SK-MEL-5 (cell line): ENCODE measurements around the gene ZNF107. TPM values are rescaled to one million over a fixed set of nuclear protein-coding genes. Genes with fewer than 3 reads are reported as not detected.
"Not testable (repeated sequence)": the region's sequence is repeated elsewhere in the genome, so short reads cannot be mapped to it uniquely, and the experiment has no call there.

Experiments
- DNase-seq: peaks from one replicate; pipeline ENCODE4 v3.0.0-alpha.2; 2016; ENCODE audit warnings: low read depth, low spot score
- in situ Hi-C: cut with HindIII; loops from 2 replicates; pipeline ENCODE4 v1.10.0; 2016; ENCODE audit warnings: low sequenced_read_pairs, high pct_unique_total_duplicates, low pct_unique_long_range_greater_than_20kb
- total RNA-seq: library from RNA; depleted of rRNA; stranded (reverse); fragments of >200 nt; shearing (Covaris generic); gene quantifications from 2 replicates; pipeline ENCODE4 v1.2.3, GENCODE V29; 2014

The ZNF107 gene
- total RNA-seq, 1 experiment from 2014 or later, result 4.0 TPM

DNA sequence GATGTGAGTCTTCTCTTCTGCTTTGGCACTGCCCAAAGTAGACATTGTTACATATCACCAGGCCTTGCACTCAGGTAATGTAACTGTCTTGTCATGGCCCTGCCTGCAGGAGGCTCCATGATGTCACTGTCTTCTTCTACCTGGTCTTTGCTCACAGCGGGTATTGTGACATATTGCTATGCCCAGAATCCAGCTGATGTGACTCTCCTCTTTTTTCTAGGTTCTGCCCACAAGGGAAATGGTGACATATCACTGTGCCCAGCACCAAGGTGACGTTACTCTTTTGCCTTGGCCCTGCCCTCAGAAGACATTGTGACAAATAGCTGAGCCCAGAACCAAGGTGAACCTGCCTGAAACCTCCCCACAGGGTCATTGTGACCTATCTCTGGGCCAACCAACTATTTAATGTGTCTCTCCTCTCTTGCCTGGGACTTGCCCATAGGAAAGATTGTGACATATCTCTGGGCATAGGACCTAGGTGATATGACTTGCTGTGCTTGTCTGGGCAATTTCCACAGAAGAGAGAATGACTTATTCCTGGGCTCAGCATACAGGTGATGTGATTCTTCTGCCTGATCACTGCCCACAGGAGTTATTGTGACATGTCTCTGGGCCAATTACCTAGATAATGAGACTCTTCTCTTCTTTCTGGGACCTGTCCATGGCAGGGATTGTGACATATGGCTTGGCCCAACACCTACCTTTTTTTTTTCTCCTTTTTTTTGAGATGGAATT is 26.5 kb upstream of the ZNF107 start:
- DNase-seq, result no peak
- in situ Hi-C loops, result no loop called here

DNA sequence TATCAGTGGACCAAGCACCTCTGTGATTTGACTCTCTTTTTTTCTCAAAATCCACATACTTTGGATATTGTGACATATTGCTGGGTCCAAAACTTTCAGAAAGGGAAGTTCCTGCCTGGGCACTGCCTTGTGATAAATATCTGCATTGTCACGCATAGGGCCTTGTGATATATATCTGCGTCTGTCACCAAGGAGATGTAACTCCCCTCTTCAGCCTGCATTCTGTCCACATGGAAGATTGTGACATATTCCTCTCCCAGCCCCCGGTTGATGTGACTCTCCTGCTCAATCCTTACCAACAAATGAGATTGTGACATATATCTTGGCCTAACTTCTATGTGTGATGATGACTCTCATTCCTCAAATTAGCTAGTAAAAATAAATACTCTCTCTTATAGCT is 25.4 kb upstream of the ZNF107 start:
- in situ Hi-C loops, result no loop called here

DNA sequence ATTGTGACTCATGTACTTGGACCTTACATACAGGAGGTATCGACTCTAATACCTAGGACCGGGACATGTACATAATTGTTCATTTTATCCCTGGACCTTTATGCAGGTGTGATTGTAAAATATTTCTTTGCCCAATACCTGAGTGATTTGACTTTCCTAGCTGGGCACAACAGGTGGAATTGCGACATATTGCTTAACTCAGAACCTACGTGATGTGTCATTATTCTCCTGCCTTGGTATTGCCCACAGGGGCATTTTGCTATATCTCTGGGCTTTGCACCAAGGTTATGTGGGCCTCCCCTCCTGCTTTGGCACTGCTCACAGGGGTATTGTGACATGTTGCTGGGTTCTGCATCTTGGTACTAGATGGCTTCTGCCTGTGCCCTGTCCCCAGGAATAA is 23.9 kb upstream of the ZNF107 start:
- in situ Hi-C loops, result no loop called here
- DNase-seq, result no peak

More for the DNA sequence above, 25.4 kb upstream of the ZNF107 start:
- DNase-seq, result no peak

DNA sequence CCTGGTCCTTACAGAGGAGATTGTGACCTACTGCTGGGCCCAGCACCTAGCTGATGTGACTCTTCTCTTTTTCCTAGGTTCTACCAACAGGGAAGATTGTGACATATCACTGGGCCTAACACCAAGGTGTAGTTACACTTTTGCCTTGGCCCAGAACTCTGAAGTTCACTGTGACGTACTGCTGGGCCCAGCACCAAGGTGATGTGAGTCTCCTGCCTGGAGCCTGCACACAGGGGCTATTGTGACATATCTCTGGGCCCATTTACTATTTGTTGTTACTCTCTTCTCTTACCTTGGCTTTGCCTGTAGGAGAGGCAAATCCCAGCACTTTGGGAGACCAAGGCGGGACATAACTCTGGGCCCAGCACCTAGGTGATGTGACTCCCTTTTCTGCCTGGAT is 23.1 kb upstream of the ZNF107 start:
- no peak for DNase-seq
- in situ Hi-C loops, result no loop called here

DNA sequence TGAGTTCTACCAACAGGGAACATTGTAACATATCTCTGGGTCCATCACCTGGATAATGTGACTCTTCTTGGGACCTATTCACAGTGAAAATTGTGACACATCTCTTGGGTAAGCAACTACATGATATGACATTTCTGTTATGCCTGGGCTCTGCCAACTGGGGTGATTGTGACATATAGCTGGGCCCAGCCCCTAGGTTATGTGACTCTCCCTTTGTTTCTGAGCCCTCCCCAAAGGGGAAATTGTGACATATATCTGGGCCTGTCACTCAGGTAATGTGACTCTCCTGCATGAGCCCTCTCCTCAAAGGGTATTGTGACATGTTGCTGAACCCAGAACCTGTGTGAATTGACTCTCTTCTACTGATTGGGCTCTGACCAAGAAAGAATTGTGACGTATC is 22.4 kb upstream of the ZNF107 start:
- in situ Hi-C loops, result no loop called here
- DNase-seq, result no peak

DNA sequence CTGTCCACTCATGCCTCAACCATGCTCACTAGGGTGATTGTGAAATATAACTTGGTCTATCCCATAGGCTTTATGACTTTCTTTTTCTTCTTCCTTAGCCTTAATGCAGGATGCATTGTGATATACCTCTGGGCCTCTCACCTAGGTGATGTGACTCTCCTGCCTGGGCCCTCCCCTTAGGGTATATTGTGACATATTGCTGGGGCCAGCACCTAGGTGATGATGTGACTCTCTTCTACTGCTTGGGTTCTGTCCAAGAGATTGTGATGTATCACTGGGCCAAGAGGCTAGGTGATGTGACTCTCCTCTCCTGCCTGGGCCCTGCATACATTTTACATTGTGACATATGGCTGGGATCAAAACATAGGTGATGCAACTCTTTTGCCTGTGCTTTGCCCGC is 14.7 kb upstream of the ZNF107 start:
- in situ Hi-C loops, result no loop called here
- DNase-seq, result no peak

DNA sequence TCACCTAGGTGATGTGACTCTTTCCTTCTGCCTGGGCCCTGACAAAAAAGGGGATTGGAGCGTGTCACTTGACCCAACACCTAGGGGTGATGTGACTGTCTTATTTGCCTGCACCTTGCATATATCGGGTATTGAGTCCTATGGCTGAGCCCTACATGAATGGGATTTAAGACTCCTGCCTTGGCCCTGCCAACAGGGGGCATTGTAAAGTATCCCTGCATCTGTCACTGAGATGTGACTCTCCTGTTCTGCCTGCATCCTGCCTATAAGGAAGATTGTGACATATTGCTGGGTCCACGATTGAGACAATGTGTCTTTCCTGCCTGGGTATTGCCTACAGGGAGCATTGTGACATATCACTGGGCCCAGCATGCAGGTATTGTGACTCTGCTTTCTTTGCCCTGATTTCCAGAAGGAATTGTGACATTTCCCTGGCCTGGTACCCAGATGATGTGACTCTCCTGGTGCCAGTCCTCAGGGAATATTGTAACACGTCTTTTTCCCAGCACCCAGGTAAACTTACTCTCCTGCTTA is 14.2 kb upstream of the ZNF107 start:
- in situ Hi-C loops, result no loop called here
- no peak for DNase-seq

DNA sequence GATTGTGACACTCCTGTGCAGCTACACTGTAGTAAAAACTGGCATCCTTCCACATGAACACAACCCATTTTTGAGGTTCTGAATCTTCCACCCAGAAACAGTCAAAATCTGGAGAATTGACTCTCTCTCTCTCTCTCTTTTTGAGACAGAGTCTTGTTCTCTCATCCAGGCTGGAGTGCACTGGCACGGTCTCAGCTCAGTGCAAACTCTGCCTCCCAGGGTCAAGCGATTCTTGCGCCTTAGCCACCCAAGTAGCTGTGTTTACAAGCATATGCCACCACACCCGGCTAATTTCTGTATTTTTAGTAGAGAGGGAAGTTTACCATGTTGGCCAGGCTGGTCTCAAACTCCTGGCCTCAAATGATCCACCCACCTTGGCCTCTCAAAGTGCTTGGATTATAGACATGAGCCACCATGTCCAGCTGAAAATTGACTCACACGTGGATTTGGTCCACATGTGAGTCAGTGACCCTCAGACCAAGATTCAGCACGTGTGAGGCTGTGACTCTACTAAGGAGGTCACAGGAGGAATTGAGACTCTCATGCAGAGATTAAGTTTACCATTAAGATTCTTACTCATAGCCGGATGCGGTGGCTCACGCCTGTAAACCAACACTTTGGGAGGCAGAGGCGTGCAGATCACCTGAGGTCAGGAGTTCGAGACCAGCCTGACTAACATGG is 12.1 kb upstream of the ZNF107 start:
- DNase-seq, result no peak
- in situ Hi-C loops, result no loop called here

DNA sequence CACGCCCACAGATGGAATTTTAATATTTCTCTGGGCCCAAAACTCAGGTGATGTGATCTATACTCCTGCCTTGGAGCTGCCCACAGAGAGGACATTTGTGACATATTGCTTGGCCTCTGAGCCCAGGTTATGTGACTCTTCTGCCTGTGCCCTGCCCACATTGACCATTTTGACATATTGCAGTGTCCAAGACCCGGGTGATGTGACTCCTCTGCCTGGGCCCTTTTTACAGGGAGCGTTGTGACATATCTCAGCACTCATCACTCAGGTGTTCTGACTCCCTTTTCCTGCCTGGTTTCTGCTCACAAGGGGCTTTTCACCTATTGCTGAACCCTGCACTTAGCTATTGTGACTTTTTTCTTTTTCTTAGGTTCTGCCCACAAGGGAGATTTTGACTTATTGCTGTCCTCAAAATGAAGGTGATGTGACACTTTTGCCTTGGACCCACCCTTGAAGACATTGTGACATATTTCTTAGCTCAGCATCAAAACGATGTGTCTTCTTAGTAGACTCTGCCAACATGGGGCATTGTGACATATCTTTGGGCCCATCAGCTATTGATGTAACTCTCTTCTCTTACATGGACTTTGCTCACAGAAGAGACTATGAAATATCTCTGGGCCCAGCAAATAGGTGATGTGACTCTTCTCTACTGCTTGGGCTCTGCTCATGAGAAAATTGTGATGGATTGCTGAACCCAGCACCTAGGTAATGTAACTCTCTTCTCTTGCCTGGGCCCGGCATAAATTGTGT is 11.0 kb upstream of the ZNF107 start:
- DNase-seq, result no peak
- in situ Hi-C loops, result no loop called here

DNA sequence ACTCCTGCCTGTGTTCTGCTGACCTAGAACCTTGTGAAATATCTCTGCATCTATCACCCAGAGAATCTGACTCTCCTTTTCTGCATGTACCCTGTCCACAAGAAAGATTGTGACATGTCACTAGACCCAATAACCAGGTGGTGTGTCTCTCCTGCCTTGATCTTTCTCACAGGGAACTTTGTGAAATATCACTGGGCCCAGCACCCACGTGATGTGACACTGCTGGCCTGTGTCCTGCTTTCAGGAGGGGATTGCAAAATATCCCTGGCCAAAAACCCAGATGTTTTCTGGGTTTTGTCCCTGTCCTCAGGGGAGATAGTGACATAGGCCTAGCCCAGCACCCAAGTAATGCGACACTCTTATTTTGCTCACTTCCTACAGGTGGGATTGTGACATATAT is 10.1 kb upstream of the ZNF107 start:
- no peak for DNase-seq
- in situ Hi-C loops, result no loop called here

DNA sequence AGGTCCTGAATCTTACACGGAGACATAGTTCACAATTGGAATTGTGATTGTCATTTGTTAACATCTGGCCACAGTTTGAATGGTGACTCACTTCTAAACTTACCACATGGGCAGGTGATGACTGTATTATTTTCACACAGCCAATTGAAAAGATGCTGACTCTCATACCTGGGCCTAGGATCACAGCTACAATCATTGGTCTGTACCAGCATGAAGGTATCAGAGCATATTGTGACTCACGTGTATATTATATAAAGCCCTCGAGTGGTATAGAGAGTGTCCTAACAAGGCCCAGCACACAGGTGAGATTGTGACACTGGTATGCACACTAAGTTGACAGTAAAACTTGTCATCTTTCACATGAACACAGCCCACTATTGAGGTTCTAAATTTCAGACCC is 9.4 kb upstream of the ZNF107 start:
- no peak for DNase-seq
- in situ Hi-C loops, result no loop called here

DNA sequence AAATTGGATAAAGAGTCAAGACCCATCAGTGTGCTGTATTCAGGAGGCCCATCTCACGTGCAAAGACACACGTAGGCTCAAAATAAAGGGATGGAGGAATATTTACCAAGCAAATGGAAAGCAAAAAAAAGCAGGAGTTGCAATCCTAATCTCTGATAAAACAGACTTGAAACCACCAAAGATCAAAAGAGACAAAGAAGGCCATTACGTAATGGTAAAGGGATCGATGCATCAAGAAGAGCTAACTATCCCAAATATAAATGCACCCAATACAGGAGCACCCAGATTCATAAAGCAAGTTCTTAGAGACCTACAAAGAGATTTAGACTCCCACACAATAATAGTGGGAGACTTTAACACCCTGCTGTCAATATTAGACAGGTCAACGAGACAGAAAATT is 3.8 kb upstream of the ZNF107 start:
- in situ Hi-C loops, DNase-seq: not testable (repeated sequence)

DNA sequence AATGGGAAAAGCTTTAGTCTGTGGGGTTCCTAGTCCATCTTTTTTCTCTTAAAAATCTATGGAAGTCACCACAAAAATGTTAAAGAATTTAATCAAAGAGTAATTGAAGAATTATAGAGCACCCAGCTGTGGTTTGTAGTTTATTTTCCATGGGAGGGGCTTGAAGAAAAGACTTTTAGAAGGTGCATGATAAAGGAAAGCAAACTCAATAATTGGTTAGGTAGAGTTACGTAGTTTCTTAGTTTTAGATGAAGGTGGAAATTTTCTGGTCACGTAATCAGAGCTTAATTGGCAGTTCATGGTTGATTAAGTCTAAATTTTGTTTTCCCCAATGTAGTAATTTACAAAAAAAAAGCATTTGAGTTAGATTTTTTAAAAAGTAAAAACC is 724 bp downstream of the ZNF107 start:
- in situ Hi-C loops, result no loop called here
- no peak for DNase-seq

DNA sequence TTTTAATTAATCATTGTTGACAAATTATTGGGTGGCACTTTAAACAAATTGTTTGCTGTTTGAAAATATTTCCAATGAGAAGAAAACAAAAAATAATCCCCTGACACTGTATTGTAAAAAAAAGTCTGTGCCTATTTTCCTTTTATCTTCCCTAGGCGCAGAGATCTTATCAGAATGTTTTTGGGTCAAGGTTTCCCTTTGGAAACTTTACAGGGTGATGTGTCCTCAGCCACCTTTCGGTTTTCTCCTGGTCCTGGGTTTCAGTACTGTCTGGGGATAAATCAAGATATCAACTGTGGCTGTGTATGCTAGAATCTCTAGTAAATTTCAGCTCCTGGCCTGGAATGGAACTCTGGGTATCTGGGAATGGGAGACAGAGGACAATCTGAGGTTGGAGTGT is 1.4 kb downstream of the ZNF107 start:
- in situ Hi-C loops, result no loop called here
- DNase-seq, result no peak

DNA sequence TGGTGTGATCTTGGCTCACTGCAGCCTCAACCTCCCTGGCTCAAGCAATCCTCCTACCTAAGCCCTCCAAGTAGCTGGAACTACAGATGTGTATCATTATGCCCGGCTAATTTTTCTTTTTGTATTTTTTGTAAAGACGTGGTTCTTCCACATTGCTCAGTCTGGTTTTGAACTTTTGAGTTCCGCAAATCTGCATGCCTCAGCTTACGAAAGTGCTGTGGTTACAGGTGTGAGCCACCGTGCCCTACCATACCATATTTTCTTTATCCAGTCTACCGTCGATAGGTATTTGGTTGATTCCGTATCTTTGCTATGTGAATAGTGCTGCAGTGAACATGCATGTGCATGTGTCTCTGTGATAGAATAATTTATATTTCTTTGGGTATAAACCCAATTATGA is 6.5 kb downstream of the ZNF107 start:
- DNase-seq, result no peak
- in situ Hi-C loops, result no loop called here

DNA sequence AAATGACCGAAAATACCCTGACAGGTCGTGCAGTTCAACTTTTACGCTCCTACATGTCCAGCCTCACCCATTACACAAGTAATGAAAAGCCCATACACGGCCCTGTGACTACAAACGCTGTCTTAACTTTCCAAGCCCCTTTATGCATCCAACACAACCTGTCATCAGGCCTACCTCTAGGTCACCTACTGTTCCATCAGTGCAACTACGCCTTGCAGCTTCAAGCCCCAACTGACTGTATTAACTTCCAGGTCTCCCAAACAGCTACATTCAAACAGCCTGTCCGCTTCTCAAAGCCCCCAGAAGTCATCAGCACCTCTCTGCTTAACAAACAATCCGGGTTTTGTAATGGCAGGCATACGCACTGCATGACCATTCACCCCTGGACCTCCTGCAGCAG is 19.2 kb downstream of the ZNF107 start:
- no peak for DNase-seq
- in situ Hi-C loops, result no loop called here

DNA sequence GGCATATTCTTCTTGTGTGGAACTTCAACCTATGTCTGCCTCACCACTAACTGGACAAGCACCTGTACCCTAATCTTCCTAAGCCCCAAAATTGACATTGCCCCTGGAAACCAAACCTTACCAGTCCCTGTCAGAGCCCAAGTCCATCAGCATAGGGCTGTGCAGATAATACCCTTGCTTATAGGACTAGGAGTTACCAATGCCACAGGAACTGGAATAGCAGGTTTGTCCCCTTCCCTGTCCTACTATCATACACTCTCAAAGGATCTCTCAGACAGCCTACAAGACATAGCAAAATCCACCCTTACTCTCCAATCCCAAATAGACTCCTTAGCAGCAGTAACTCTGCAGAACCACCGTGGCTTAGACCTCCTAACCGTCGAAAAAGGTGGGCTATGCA is 19.8 kb downstream of the ZNF107 start:
- in situ Hi-C loops, result no loop called here
- DNase-seq, result no peak

DNA sequence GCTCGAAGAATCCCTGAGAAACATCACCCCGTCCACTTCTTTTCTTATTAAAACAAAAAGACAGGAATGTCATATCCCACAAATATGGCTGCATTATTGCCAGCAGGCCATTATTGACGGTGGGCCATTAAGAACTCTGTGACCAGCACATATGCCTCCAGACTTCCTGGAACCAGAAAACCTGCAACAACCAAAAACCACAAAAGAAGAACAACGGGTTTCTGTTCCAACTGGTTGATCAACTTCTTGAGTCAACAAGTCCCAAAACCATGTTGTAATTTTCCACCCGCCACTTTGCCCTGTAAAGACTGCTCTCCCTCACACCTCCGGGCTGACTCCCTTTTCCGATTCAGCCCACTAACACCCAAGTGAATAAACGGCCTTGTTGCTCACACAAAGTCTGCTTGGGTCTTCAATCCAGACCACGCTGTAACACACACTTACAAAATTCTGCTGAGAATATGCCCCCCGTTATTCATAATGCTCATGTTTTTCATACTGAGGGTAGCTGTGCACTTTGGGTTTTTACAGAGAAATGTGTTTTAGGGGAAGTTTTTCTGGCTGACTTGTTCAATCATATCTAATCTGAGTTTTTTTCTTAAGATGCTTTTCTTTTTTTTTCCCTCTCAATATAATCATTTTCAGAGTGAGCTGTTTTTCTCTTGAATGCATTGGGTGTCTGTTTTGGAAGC is 20.7 kb downstream of the ZNF107 start:
- in situ Hi-C loops, result no loop called here

More for the DNA sequence above, 20.7 kb downstream of the ZNF107 start:
- DNase-seq, result no peak
